Occipital lobe (tissue), 2 donors: ENCODE measurements around the gene AKAP13. TPM values are rescaled to one million over a fixed set of nuclear protein-coding genes. Genes with fewer than 3 reads are reported as not detected.

Experiments used
- DNase-seq: peaks from one replicate; lab custom pipeline; 2025; lab: John Stamatoyannopoulos, UW
- total RNA-seq: library from RNA; depleted of rRNA; stranded (reverse); fragments of >200 nt; gene quantifications from one replicate; pipeline ENCODE4 v1.2.3, GENCODE V29; 2014

AKAP13 gene
- total RNA-seq, 1 donor from 2014 or later, result 142 TPM

- DNase-seq, result no peak
These were observed 211.2 kb downstream of the AKAP13 start for GRCh38 chr15:85591622-85592021.

- no peak for DNase-seq
These were observed 211.7 kb downstream of the AKAP13 start for GRCh38 chr15:85592148-85592547.

DNA sequence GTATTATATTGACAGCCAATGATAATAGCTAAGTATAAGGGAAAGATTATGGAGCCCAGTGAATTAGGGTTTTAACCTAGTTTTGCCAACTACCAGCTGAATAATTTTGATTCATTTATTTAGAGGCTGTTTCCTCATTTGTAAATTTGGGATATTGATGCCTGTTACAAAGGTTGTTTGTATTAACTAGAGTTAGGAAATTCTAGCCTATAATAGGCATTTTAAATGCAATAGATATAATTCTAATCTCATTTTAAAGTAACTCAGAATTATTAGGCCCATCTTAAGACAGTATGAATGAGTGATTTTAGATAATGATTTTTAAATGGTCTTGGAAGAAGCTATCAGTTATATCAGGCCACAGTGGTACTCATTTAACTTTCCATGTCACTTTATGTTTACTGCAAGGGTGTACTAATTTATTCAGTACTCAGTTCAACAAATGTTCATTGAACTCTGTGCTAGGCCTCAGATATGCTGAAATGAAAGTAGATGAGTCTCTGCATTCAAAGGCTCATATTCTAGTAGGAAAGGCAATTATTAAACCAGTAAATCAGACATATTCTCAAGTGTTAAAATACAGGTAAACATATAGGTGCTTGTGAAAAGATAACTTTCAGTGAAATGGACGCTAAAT, 213.5 kb downstream of the AKAP13 start:
- no peak for DNase-seq

- no peak for DNase-seq
These were observed 215.6 kb downstream of the AKAP13 start for GRCh38 chr15:85595804-85596536.

GRCh38 chr15:85597155-85597815, 216.9 kb downstream of the AKAP13 start:
- DNase-seq, result no peak

- DNase-seq, result no peak
These were observed 217.8 kb downstream of the AKAP13 start for GRCh38 chr15:85598219-85598618.

DNA sequence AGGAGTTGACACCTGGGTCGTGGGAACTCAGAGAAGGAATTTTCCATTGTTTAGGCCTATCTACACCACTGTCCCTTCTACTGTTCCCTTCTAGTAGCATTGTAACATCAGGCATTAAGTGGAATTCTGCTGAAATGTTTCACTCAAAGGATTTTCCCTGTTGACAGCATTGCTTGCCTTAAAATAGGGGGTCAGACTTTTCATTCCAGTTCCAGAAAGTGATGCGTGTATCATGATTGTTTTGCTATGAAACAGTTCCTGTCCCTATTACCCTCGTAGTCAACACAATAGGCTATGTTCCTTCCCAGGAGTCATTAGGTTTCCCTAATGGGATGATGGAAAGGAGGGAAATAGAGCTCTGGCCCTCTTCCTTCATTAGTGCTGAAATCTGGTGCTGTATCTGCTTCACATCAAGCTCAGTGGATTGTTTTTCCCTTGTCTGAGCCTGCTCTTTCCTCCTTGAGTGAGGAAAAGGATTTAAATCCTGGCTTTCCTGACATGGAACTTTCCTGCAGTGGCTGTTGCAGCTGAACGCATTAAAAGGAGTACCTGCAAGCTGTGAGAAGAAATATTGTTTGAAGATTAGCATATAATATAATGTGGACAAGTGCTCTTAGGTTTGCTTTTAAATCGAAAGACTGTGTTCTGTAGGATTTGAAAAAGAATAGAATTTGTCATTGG, 218.5 kb downstream of the AKAP13 start:
- no peak for DNase-seq

GRCh38 chr15:85600001-85600400, 219.6 kb downstream of the AKAP13 start:
- DNase-seq, result no peak

DNA sequence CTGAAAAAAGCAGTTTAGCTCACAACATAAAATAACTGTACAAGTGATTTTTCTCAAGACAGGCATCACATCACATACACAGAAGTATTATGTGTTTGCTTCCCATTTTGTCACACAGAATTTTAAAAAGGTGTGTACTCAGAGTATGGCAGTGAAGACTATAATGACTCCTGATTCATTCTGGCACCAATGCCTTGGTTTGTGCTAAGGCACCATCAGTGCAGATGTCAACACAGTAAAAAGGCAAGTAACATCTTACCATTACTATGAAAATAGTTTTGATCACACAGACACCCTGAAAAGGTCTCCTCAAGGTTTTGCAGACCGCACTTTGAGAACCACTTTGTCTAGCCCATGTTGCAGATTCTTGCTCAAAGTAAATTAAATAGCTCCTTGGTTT, 222.8 kb downstream of the AKAP13 start:
- no peak for DNase-seq

DNA sequence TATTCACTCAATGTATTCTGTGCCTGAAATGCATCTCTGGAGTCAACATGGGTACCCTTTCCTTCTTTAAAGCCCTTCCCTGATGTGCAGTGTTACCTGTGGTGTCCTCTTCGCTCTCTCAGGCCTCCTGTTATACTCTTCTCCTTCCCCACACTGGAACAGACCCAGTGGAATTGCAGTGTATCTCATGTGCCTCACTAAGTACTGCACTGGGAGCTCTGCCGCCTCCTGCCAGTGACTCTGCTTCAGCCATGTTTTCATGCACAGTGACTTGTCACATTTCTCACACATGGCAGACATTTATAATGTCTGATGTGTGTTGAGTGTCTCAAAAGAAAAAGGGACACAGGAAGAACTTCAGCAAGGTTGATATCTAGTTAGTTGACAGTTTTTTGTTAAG, 223.3 kb downstream of the AKAP13 start:
- DNase-seq, result no peak

GRCh38 chr15:85604194-85604593, 223.8 kb downstream of the AKAP13 start:
- DNase-seq, result no peak

GRCh38 chr15:85606738-85607137, 226.3 kb downstream of the AKAP13 start:
- DNase-seq, result no peak

DNA sequence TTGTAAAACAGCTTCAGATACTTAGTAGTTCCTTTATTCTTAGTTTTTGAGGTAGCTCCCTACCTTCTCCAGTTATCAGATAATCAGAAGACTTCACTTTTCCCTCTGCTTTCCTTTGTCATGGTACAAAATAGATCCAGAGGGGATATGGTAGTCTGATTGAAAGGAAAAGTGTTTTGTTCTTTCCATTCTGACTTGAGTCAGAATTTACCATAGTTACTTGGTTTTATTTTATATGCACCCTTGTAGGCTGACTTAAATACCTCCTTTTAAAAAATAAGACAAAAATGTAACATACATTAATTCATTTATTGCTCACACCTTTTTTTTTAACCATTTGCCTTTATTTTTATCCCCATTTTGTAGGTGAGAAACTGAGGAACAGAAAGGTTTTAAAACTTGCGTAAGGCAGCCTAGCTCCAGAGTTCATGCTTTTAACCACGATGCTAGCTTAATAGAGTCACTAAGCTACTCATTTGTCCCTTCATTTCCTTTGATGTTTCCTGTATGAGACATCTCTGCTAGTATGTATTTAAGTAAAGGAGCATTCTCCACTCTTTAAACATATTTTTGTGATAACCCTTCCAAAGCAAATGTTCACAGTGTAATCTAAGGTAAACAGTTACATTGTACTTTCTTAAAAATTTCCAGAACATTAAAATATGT, 226.9 kb downstream of the AKAP13 start:
- DNase-seq, result no peak

DNA sequence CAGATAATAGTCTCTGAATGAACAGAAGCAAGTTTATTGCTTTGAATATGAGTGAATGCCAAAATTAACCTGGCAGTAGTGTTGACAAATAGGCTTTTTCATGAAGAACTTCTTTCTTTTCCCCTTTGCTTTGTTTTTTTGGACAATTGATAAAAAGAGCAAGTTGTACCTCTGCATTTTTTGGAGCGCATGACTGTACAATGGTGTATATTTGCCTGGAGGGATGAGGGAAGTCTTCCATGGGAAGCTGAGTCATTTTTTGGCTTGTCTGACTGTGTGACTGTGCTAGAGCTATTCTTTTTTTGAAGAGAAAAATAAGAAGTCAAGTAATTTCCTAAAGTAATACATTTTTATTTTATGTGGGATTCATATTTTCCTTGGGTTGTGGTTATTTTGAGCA, 227.4 kb downstream of the AKAP13 start:
- DNase-seq, result no peak

- DNase-seq, result no peak
These were observed 229.1 kb downstream of the AKAP13 start for GRCh38 chr15:85609492-85609891.

DNA sequence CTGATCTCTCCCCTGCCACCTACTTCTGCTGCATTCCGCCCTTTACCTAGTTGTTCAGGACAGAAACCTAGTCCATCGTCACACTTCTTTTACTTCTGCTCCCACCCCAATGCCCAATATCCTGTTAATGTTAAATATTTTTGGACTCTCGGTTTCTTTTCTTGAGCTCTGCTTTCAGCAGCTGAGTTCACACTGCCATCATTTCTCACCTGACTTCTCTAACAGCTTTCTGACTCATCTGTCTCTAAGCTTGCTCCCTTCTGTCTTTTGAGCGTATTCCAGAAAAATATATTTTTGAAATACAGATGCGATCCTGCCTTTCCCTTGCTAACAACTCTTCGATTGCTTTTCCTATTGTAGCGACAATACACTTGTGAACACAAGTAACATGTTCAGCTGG, 231.0 kb downstream of the AKAP13 start:
- DNase-seq, result no peak

DNA sequence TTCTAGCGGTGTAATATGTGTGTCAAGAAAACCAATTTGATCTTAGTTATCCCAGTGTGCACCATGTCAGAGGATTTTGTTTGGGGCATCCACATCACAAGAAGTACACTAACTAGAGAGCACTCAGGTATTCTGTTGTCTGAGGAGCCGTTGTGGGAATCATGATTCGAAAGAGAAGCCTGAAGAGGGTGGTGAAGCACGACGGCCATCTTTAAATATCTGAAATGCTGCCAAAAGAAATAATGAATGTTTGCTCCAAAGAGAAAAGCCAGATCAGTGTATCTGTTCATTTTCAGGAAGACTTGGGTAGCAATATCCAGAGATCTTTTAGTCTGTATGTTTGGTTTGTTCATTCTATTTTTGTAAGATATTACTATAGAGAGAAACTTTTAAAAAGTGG, 233.7 kb downstream of the AKAP13 start:
- no peak for DNase-seq

DNA sequence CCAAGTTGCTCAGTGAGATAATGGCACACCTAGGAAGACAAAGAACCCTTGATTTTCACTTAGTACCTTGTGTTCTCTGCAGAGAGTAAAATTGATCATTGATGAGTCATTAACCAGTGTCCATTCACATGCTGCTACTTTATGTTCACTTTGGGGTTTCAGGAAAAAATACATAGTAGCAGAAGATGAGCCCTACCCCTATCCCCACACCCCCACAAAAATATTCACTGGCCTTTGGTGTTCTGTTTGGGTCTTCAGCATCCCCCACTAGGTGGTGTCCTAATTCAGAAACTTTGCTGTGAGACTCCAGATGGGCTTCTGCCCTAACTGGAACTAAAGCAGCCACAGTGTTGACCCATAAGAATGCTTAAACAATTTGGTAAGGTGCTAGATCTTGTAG, 235.5 kb downstream of the AKAP13 start:
- DNase-seq, result no peak

DNA sequence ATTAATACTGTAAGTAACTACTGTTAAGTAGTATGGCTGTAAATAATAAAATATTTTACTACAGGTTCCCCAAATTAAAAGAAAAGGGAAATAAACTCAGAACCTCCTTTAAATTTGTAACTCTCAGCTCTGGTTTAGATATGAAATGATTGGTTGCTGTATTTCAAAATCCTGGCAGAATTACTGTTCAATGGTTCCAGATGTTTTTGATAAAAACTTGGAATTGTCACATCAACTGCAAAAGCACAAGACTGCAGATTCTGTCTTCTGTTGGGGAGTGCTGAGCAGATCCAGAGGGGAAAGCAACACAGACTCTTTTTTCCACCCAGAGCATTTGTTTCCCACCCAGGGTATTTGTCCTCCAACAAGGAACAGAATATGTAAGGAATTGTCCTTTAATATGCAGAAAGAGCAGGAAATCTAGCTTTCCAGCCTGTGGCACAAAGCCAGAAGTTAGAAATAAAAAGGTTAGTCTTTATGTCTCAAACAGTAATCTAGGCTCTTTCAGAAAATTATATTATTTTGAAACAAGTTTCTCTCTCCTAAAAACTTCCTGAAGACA, 236.2 kb downstream of the AKAP13 start:
- DNase-seq, result no peak

DNA sequence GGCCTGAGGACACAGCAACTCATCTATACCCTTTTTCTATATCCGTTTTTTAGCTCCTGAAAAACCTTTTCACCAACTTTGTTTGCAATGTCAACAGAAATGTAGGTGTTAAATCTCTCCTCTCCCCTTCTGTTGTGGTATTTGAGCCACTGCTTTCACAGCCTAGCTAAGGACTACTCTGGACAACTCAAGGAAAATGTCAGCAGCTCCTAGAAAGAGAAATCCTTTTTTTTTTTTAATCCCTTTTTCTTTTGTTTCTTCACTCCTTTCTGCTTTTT, 237.8 kb downstream of the AKAP13 start:
- DNase-seq, result no peak

GRCh38 chr15:85618956-85619491, 238.6 kb downstream of the AKAP13 start:
- DNase-seq, result peak; percentile 59
